ENCODE measurements around the gene PIGBOS1. TPM values are rescaled to one million over a fixed set of nuclear protein-coding genes. Genes with fewer than 3 reads are reported as not detected.

PIGBOS1 gene
- total and polyA plus RNA-seq, 8 donors = 9.8 to 20.2 (median 15.5) TPM

- Histone ChIP-seq H3K4me3 (no peak overlapping the region), H3K27ac (no peak overlapping the region), H3K27me3 (no peaks in the 10 kb centered on the region), H3K9me3 (no peaks in the 10 kb centered on the region), H3K36me3 (peaks cover 2 to 81% of the 10 kb centered on the region in 2 donors), H3K4me1 (no peaks in the 10 kb centered on the region)
- intact Hi-C loops (cut with DNase I) = no loop called here
- TF ChIP-seq, protein P1, sequence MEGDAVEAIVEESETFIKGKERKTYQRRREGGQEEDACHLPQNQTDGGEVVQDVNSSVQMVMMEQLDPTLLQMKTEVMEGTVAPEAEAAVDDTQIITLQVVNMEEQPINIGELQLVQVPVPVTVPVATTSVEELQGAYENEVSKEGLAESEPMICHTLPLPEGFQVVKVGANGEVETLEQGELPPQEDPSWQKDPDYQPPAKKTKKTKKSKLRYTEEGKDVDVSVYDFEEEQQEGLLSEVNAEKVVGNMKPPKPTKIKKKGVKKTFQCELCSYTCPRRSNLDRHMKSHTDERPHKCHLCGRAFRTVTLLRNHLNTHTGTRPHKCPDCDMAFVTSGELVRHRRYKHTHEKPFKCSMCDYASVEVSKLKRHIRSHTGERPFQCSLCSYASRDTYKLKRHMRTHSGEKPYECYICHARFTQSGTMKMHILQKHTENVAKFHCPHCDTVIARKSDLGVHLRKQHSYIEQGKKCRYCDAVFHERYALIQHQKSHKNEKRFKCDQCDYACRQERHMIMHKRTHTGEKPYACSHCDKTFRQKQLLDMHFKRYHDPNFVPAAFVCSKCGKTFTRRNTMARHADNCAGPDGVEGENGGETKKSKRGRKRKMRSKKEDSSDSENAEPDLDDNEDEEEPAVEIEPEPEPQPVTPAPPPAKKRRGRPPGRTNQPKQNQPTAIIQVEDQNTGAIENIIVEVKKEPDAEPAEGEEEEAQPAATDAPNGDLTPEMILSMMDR (IDR thresholded peaks at IDR 0.05) = no peak
- DNase-seq (no peak), ATAC-seq (no peak)
Observed at GRCh38 chr15:55334997-55335396, 16.1 kb upstream of the PIGBOS1 start.

GRCh38 chr15:55334371-55334770, 15.4 kb upstream of the PIGBOS1 start:
- DNase-seq = no peak
- peaks cover 2 to 82% of the 10 kb centered on the region in 2 donors for H3K36me3 ChIP-seq
- no peak overlapping the region for H3K27ac ChIP-seq
- intact Hi-C loops (cut with DNase I) = no loop called here
- no peaks in the 10 kb centered on the region for H3K27me3 ChIP-seq
- no peak overlapping the region for H3K4me3 ChIP-seq
- TF ChIP-seq, protein P1 (IDR thresholded peaks at IDR 0.05) = no peak
- no peak for ATAC-seq
- no peaks in the 10 kb centered on the region for H3K9me3 ChIP-seq
- H3K4me1 ChIP-seq = no peaks in the 10 kb centered on the region

DNA sequence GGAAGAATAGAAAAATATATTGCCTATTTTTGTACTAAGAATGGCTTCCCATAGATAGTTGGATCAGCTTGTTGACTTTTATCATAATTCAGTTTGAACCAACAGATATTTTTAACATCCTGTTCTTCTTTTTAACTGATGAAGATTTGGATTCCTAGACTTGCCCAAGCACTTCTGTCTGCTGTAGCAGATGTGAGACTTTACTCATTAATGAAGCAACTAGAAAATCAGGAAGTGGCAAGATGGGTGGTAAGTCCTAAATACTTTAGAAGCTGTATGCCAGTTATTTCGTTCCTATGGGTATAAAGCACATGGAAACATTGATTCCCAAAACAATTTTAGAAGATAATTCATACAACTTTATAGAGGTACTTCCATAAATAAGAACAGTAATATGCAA, 8.5 kb upstream of the PIGBOS1 start:
- intact Hi-C loops (cut with DNase I) = no loop called here
- no peaks in the 10 kb centered on the region for H3K9me3 ChIP-seq
- no peaks in the 10 kb centered on the region for H3K27me3 ChIP-seq
- peak overlapping the region in 1 of 2 donors; percentile 25 for H3K27ac ChIP-seq
- peaks cover 0 to 45% of the 10 kb centered on the region in 2 donors for H3K36me3 ChIP-seq
- DNase-seq (no peak), ATAC-seq (no peak)
- H3K4me3 ChIP-seq = no peak overlapping the region
- TF ChIP-seq, protein P1 (IDR thresholded peaks at IDR 0.05) = no peak
- peaks cover 0 to 20% of the 10 kb centered on the region in 2 donors for H3K4me1 ChIP-seq

- TF ChIP-seq, protein P1 (IDR thresholded peaks at IDR 0.05) = no peak
- intact Hi-C loops (cut with DNase I) = no loop called here
Observed at GRCh38 chr15:55322467-55322866, 3.5 kb upstream of the PIGBOS1 start.

GRCh38 chr15:55320963-55321362, 2.0 kb upstream of the PIGBOS1 start:
- Histone ChIP-seq H3K9me3 (no peaks in the 10 kb centered on the region), H3K36me3 (peaks cover 0 to 5% of the 10 kb centered on the region in 2 donors), H3K27ac (no peak overlapping the region), H3K27me3 (no peaks in the 10 kb centered on the region), H3K4me3 (no peak overlapping the region), H3K4me1 (peaks cover 16 to 66% of the 10 kb centered on the region in 2 donors)
- ATAC-seq = no peak
- DNase-seq = no peak
- TF ChIP-seq, protein P1 (IDR thresholded peaks at IDR 0.05) = no peak
- intact Hi-C loops (cut with DNase I) = no loop called here

More at GRCh38 chr15:55322467-55322866, 3.5 kb upstream of the PIGBOS1 start:
- Histone ChIP-seq H3K4me1 (peaks cover 8 to 56% of the 10 kb centered on the region in 2 donors), H3K27me3 (no peaks in the 10 kb centered on the region), H3K9me3 (no peaks in the 10 kb centered on the region), H3K27ac (peak overlapping the region in 1 of 2 donors; percentile 67), H3K4me3 (no peak overlapping the region), H3K36me3 (peaks cover 0 to 5% of the 10 kb centered on the region in 2 donors)
- DNase-seq = no peak
- ATAC-seq = no peak
